Measurements from ENCODE around the gene MINDY1. TPM values are rescaled to one million over a fixed set of nuclear protein-coding genes. Genes with fewer than 3 reads are reported as not detected.

MINDY1 gene, protein sequence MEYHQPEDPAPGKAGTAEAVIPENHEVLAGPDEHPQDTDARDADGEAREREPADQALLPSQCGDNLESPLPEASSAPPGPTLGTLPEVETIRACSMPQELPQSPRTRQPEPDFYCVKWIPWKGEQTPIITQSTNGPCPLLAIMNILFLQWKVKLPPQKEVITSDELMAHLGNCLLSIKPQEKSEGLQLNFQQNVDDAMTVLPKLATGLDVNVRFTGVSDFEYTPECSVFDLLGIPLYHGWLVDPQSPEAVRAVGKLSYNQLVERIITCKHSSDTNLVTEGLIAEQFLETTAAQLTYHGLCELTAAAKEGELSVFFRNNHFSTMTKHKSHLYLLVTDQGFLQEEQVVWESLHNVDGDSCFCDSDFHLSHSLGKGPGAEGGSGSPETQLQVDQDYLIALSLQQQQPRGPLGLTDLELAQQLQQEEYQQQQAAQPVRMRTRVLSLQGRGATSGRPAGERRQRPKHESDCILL
- 10 to 100 TPM; 38.4 to 41.3 (median 39.3) TPM for polyA plus RNA-seq (ENCODE audit: insufficient read length in 3 of 3)

DNA sequence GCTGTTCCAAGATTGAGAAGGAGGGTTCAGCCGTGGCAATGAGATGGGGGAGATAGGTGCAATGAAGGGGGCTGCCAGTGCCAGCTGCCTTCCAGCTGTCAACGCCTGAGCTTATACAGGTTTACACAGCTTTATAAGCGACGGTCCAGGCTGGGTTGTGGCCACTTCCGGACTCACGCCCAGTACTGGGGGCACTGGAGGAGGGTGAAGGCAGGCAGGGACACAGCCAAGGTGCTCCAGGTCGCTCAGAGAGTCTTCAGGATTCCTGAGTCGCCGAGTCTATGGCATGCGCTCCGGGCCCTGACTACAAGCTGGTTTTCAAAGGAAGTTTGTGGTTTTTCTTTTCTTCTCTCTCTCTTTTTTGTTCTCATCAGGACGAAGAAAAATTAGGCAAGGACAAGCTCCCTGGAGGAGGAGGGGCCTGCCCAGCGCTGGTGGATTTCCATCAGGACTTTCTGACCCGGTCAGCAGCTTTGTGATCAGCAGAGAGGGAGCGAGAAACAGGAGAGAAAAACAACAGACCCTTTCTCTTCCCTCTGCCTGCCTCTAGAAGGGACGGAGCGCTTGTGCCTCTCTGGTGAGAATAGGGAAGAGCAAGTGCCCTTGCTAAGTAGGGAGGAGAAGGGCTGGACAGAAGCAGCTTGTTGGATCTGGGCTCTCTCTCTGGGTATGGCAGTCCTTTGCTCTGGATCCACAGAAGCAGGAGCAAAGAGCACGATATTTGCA is at the start of gene MINDY1:
Gene MINDY1, minus strand, starts transcription at position 576 of the 726 bp plus-strand sequence. CDS start 4,285 bp downstream, outside the sequence.
- DNase-seq (ENCODE audit: low read depth in 3 of 3, low spot score in 2 of 3): peak in 1 of 3 donors; percentile 77

GRCh38 chr1:151056149-151056548 is 49.4 kb upstream of the MINDY1 start:
- no peak for DNase-seq (ENCODE audit: low read depth in 3 of 3, low spot score in 2 of 3)

GRCh38 chr1:151055581-151055980 is 48.9 kb upstream of the MINDY1 start:
- no peak for DNase-seq (ENCODE audit: low read depth in 3 of 3, low spot score in 2 of 3)

GRCh38 chr1:151054971-151055547 is 48.4 kb upstream of the MINDY1 start:
- DNase-seq (ENCODE audit: low read depth in 3 of 3, low spot score in 2 of 3): no peak

DNA sequence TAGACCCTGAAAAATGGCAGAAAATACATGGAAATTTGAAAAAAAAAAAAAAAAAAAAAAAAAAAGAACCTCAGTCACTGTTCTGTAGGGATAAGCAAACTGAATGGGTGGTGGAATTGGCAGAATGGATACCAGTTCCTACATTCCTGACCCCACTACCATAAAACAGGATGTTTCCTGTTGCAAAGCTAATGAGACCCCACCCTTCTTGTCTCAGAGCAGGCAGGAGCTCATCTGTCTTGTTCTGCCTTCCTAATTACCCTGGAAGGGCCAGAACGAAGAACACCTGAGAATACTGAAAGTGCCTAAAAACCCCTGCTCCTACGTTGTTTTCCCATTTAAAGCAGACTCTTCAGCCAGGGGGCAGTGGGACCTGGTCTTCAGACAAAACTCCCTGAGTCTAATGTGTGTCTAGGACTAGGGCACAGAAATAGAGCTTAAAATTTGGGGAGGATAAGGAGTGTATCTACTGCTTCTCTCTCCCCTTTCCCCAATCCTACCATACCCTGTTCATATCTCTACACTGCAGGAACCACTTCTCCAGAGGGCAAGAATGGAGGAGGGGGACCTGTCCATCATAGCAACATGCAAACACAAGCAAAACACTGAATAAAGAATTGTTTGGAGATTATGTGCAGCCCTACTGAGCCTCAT is 44.8 kb upstream of the MINDY1 start:
- DNase-seq (ENCODE audit: low read depth in 3 of 3, low spot score in 2 of 3): no peak

DNA sequence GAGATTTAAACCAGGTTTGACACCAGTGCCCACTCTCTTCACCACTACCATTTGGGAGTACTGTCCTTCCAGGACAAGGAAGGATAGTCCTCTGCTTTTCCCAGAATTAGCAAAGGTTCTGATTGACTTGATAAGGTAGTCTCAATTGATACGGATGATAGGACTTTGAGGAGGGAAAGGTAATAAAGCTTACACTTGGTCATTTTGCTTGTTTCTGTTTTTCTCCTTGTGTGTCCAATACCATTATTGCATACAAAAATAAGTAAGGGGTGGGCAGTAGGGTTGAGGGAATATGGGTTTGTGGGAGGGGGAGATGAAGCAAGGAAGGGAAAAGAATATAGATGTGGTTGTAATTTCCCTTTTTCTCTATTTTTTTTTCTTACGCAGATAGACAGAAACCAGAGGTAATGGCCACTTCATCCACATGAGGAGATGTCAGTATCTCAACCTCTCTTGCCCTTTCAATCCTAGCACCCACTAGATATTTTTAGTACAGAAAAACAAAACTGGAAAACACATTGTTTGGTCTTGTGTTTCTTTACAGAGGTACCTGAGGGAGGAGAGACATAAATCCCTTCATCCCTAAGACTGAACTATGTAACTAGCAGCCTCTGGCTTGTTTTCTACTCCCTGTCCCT is 43.5 kb upstream of the MINDY1 start:
- DNase-seq (ENCODE audit: low read depth in 3 of 3, low spot score in 2 of 3): no peak

DNA sequence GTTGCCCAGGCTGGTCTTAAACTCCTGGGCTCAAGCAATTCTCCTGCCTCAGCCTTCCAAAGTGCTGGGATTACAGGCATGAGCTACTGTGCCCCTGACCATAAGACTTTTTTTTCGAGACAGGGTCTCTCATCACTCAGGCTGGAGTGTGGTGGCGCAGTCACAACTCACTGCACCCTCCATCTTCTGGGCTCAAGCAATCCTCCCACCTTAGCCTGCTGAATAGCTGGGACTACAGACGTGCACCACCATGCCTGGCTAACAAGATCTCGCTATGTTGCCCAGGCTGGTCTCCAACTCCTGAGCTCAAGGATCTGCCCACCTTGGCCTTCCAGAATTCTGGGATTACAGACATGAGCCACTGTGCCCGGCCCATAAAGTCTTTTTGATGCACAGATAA is 42.8 kb upstream of the MINDY1 start:
- no peak for DNase-seq (ENCODE audit: low read depth in 3 of 3, low spot score in 2 of 3)

GRCh38 chr1:151048645-151049032 is 41.9 kb upstream of the MINDY1 start:
- DNase-seq (ENCODE audit: low read depth in 3 of 3, low spot score in 2 of 3): no peak

- peak; percentile 44 to 61 (median 48) for DNase-seq (ENCODE audit: low read depth in 3 of 3, low spot score in 2 of 3)
These were observed 41.4 kb upstream of the MINDY1 start for GRCh38 chr1:151047925-151048644.

DNA sequence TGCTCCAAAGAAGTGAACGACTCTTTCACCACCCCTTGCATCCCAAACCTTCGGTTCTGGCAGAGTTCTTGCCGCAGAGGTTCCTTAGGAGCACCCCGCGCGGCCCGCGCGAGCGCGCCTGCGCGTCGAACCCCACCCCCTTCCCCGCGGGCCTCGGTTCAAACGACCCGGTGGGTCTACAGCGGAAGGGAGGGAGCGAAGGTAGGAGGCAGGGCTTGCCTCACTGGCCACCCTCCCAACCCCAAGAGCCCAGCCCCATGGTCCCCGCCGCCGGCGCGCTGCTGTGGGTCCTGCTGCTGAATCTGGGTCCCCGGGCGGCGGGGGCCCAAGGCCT is 40.9 kb upstream of the MINDY1 start, which contains the start of gene C1orf56:
Gene C1orf56, plus strand, starts transcription at position 161 of the 334 bp plus-strand sequence. Its CDS starts 97 bp downstream, at position 258.
- peak; percentile 47 to 72 (median 65) for DNase-seq (ENCODE audit: low read depth in 3 of 3, low spot score in 2 of 3)

DNA sequence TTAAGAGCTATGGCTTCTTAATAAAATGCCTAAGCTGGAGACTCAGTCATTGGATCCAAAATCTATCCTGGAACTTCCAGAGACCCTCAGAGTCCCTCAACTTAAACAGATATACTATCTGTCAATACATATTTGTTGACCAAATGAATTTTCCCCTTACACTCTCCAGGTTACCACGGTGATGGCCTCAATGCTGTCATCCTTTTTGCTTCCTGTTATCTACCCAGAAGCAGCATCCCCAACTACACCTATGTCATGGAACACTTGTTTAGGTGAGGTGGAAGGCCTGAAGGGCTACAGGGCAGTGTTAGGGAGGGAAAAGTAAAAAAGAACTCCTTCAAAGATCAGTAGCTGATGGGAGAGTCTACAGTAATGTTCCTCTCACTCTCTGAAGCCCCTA is 36.5 kb upstream of the MINDY1 start:
- DNase-seq (ENCODE audit: low read depth in 3 of 3, low spot score in 2 of 3): no peak

DNA sequence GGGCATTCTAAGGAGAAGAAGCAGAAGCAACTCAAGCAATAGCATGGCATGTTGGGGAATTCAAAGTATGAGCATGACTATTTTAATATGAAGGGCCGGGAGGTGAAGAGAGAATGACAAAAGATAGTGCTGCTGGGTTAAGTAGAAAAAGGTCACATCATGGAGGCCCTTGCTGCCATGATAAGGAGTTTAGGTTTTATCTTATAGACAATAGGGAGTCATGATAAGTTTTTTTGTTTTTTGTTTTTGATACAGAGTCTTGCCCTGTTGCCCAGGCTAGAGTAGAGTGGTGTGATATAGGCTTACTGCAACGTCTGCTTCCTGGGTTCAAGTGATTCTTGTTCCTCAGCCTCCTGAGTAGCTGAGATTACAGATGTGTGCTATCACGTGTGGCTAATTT is 32.8 kb upstream of the MINDY1 start:
- DNase-seq (ENCODE audit: low read depth in 3 of 3, low spot score in 2 of 3): no peak

GRCh38 chr1:151037032-151037431 is 30.3 kb upstream of the MINDY1 start:
- no peak for DNase-seq (ENCODE audit: low read depth in 3 of 3, low spot score in 2 of 3)

DNA sequence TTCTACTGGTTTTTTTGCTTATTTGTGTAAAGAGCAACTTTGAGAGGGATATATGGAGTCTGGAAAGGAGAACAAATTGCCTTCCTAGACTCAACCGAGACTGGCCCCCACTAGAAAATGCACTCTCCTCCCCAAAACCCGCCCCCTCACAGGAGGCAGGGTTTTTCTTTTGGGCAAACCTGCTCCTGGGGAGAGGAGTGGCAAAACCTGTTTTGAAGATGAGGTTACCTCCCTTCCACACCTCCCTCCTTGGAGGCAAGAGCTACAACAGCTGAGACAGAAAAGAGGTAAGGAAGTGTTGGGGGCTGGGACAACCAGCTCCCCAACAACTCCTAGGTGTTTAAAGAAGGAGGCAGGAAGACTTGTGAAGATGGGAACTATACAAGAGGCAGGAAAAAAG is 29.7 kb upstream of the MINDY1 start, which contains the start of gene BNIPL:
Gene BNIPL, plus strand, starts transcription at position 231 of the 400 bp plus-strand sequence. Its CDS starts 140 bp downstream, at position 371.
- no peak for DNase-seq (ENCODE audit: low read depth in 3 of 3, low spot score in 2 of 3)

DNA sequence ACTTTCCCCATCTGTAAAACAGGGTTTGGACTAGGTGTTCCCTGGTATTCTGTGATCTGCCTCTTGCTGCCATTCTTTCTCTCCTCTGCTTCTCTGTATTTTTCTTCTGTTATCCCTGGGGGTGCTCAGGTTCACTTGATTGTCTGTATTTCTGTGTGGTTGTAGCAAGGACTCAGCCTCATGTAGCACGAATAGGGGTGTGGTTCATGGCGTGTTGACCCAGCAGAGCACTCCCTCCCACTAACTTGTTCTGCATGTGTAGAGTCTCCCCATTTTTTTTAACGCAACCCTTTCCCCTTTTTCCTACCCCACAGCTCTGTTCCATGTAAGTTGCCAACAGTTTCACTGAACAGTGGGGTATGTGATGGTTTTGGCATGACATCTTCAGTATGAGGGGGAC is 28.5 kb upstream of the MINDY1 start:
- no peak for DNase-seq (ENCODE audit: low read depth in 3 of 3, low spot score in 2 of 3)

- DNase-seq (ENCODE audit: low read depth in 3 of 3, low spot score in 2 of 3): no peak
These were observed 25.5 kb upstream of the MINDY1 start for GRCh38 chr1:151032164-151032563.

GRCh38 chr1:151026460-151026859 is 19.8 kb upstream of the MINDY1 start:
- DNase-seq (ENCODE audit: low read depth in 3 of 3, low spot score in 2 of 3): no peak

GRCh38 chr1:151024540-151025146 is 17.9 kb upstream of the MINDY1 start:
- no peak for DNase-seq (ENCODE audit: low read depth in 3 of 3, low spot score in 2 of 3)

DNA sequence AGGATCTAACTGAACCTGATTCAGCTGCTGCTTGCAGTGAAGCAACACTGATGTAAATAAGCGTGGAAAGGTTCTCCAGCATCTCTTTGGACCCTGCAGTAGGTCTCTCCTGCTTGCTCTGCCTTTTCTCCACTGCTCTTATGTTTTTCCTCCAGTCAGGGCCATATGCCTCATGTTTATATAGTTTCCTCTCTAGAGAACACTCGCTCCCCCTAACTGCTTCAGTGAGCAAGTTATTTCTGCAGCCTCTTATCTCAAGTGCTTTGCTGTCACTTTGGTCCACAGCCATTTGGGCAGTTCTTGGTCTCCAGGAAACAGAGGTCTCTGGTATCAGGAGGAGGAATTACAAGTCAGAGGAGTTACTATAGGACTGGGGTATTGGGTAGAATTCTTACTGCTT is 6.8 kb upstream of the MINDY1 start:
- peak in 1 of 3 donors; percentile 49 for DNase-seq (ENCODE audit: low read depth in 3 of 3, low spot score in 2 of 3)
